ENCODE data around the gene PRRX2.
"Not testable (repeated sequence)": the region's sequence is repeated elsewhere in the genome, so short reads cannot be mapped to it uniquely, and the experiment has no call there.

GRCh38 chr9:129760784-129761183 is 95.3 kb downstream of the PRRX2 start:
- not testable (repeated sequence) for TF ChIP-seq EP300, CTCF, POLR2A (IDR thresholded peaks at IDR 0.05)
